ENCODE measurements around the gene SELENOS.

DNA sequence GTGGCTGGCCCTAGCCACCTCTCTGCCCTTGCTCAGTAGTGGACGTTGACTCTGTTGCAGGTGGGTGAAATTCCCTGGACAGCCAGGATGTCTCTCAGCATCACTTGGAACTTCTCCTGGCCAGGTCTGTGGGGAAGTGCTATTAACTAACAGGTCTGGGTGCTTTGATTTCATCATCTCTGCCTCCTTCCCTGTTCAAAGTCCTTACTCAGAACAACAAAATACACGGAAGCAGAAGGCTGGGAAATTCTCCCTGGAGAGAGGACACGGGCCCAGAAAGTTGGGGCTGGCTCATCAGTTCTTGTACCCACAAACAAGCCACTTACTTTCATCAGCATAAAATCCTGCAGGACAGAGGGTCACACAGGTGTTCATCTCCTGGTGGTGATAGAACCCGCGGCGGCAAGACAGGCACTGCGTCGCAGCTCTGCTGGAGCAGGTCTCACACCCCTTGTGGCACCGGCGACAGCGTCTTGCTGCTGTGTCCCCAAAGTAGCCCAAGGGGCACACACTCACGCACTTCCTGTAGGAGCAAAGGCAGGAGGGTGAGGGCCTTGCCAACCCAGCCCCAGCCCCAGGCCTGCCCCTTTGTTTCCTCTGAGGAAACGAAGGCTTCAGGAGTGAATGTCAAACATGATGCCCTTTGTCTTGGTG, 47.4 kb upstream of the SELENOS start:
- TF ChIP-seq CTCF (IDR thresholded peaks at IDR 0.05) (no peak), RCOR1 (IDR thresholded peaks at IDR 0.05; ENCODE audit: low read depth, low read length) (no peak), MAZ (IDR thresholded peaks at IDR 0.05; ENCODE audit: borderline replicate concordance, low read depth, low read length) (no peak), RAD21 (conservative IDR thresholded peaks at IDR 0.05 in 1 of 2, IDR thresholded peaks at IDR 0.05 in 1 of 2) (no peak), ZFP36 (IDR thresholded peaks at IDR 0.05; ENCODE audit: borderline replicate concordance, partially characterized antibody) (no peak), RFX5 (IDR thresholded peaks at IDR 0.05) (no peak), JUNB (IDR thresholded peaks at IDR 0.05) (no peak), MAX (IDR thresholded peaks at IDR 0.05) (no peak), POLR2AphosphoS2 (conservative IDR thresholded peaks at IDR 0.05; ENCODE audit: low read length) (no peak)
